Keratinocyte (primary cell): ENCODE results near the gene NCLN. TPM values are rescaled to one million over a fixed set of nuclear protein-coding genes. Genes with fewer than 3 reads are reported as not detected.

Experiments used
- DNase-seq: peaks from one replicate; pipeline ENCODE4 v3.0.0-alpha.2; 2011; ENCODE audit warnings: low read depth, missing footprints, low spot score
- FAIRE-seq: peaks from 2 replicates; lab custom pipeline; 2011; peaks lifted over from hg19 to GRCh38; lab: Jason Lieb, UNC
- H2AFZ ChIP-seq: 2 replicates; pipeline ENCODE4 v1.6.0; 2012; ENCODE audit warnings: low read length, control low read depth, inconsistent platforms; ENCODE audit not compliant: control insufficient read depth
- H3K27ac ChIP-seq: 2 replicates; pipeline ENCODE4 v1.5.1; 2011; ENCODE audit warnings: low read length; ENCODE audit not compliant: control insufficient read depth, insufficient read depth
- H3K27me3 ChIP-seq: 3 replicates; pipeline ENCODE4 v1.6.0; 2011; ENCODE audit warnings: low read length; ENCODE audit not compliant: control insufficient read depth, insufficient read depth; ENCODE audit errors: extremely low read depth
- H3K36me3 ChIP-seq, 2 experiments: 2 replicates in 1 of 2; 3 replicates in 1 of 2; pipeline ENCODE4 v1.5.1; 2011; ENCODE audit warnings: low read length in 2 of 2, mild to moderate bottlenecking in 1 of 2; ENCODE audit not compliant: control insufficient read depth in 2 of 2, insufficient read depth in 2 of 2; ENCODE audit errors: extremely low read depth in 1 of 2
- H3K4me1 ChIP-seq: 3 replicates; pipeline ENCODE4 v1.5.1; 2011; ENCODE audit warnings: low read length; ENCODE audit not compliant: control insufficient read depth, insufficient read depth; ENCODE audit errors: extremely low read depth
- H3K4me2 ChIP-seq: 3 replicates; pipeline ENCODE4 v1.6.0; 2011; ENCODE audit warnings: low read depth, low read length; ENCODE audit not compliant: control insufficient read depth, insufficient read depth; ENCODE audit errors: extremely low read depth
- H3K4me3 ChIP-seq, 3 experiments: fragments of 200-600 bp in 1 of 3; sonication (generic) in 1 of 3; 2 replicates in 2 of 3; 3 replicates in 1 of 3; pipeline ENCODE4 v1.5.1; 2011 to 2016; ENCODE audit warnings: low read length in 3 of 3, mild to moderate bottlenecking in 3 of 3, control low read depth in 2 of 3, inconsistent platforms in 1 of 3, low read depth in 1 of 3, mixed read lengths in 1 of 3, mixed run types in 1 of 3, moderate library complexity in 1 of 3; ENCODE audit not compliant: control insufficient read depth in 2 of 3, insufficient read depth in 2 of 3; ENCODE audit errors: extremely low read depth in 1 of 3
- H3K79me2 ChIP-seq: 2 replicates; pipeline ENCODE4 v1.6.0; 2012; ENCODE audit warnings: low read length; ENCODE audit not compliant: control insufficient read depth, insufficient read depth
- H3K9ac ChIP-seq: 3 replicates; pipeline ENCODE4 v1.6.0; 2011; ENCODE audit warnings: low read length; ENCODE audit not compliant: control insufficient read depth, insufficient read depth; ENCODE audit errors: extremely low read depth
- H3K9me1 ChIP-seq: 3 replicates; pipeline ENCODE4 v1.6.0; 2011; ENCODE audit warnings: low read length; ENCODE audit not compliant: control insufficient read depth, insufficient read depth; ENCODE audit errors: extremely low read depth
- H3K9me3 ChIP-seq: 2 replicates; pipeline ENCODE4 v1.5.1; 2012; ENCODE audit warnings: low read depth, low read length; ENCODE audit not compliant: control insufficient read depth
- H4K20me1 ChIP-seq: 3 replicates; pipeline ENCODE4 v1.6.0; 2011; ENCODE audit warnings: low read length; ENCODE audit not compliant: control insufficient read depth, insufficient read depth; ENCODE audit errors: extremely low read depth
- CTCF ChIP-seq, 3 experiments: IDR thresholded peaks in 1 of 3; conservative IDR thresholded peaks in 1 of 3; optimal IDR thresholded peaks in 1 of 3; 2 replicates in 2 of 3; 3 replicates in 1 of 3; pipeline versions ENCODE3 to v1.5.1; 2011; ENCODE audit warnings: low read length in 3 of 3, mild to moderate bottlenecking in 3 of 3, moderate library complexity in 2 of 3, control low read depth in 1 of 3, inconsistent platforms in 1 of 3; ENCODE audit not compliant: insufficient read depth in 2 of 3; ENCODE audit errors: extremely low read depth in 1 of 3
- EZH2 ChIP-seq: IDR thresholded peaks from one replicate; pipeline ENCODE4 v1.6.1; 2012; ENCODE audit warnings: inconsistent platforms, mild to moderate bottlenecking, low read length, moderate library complexity
- dilution Hi-C: fragments of 300-500 bp; cut with MboI; formaldehyde crosslinking; loops from one replicate; pipeline ENCODE4 v1.7.0; 2020; ENCODE audit warnings: low sequenced_read_pairs; ENCODE audit not compliant: extremely low pct_ligation_motif_present
- polyA plus RNA-seq, 5 experiments: library from polyadenylated mRNA; depleted of rRNA in 3 of 5; stranded (reverse) in 3 of 5; stranded (forward) in 1 of 5; unstranded in 1 of 5; fragments of >200 nt; gene quantifications; 1 replicate in 1 of 5; 2 replicates in 3 of 5; 3 replicates in 1 of 5; pipeline versions ENCODE4 v1.2.1 to v1.2.3, GENCODE V29; 2011 to 2012; ENCODE audit warnings: missing spikeins in 2 of 5, low read depth in 1 of 5, low replicate concordance in 1 of 5

Gene NCLN
- polyA plus RNA-seq, 1 donor (not counting 4 experiments of a cell fraction or from before 2014, with no cell fraction given): 40.5 TPM

GRCh38 chr19:3188627-3189596 is 3.2 kb downstream of the NCLN start:
- FAIRE-seq (no peak), DNase-seq (no peak)
- no peaks in the 10 kb centered on the region for H3K9me1 ChIP-seq
- peaks cover 78% of the 10 kb centered on the region for H3K79me2 ChIP-seq
- no peak overlapping the region for H3K4me3 ChIP-seq
- H3K4me2 ChIP-seq: no peak overlapping the region
- peaks cover 21% of the 10 kb centered on the region for H3K4me1 ChIP-seq
- TF ChIP-seq EZH2: no peak
- TF ChIP-seq CTCF (optimal IDR thresholded peaks at IDR 0.05 in 1 of 3, IDR thresholded peaks at IDR 0.05 in 1 of 3, conservative IDR thresholded peaks at IDR 0.05 in 1 of 3; ENCODE audit: extremely low read depth in 1 of 3, insufficient read depth in 2 of 3, low read length in 3 of 3): no peak
- no peak overlapping the region for H3K27ac ChIP-seq
- H3K9me3 ChIP-seq: no peaks in the 10 kb centered on the region
- no peak overlapping the region for H2AFZ ChIP-seq
- no peaks in the 10 kb centered on the region for H3K27me3 ChIP-seq
- dilution Hi-C loops: no loop called here
- peaks cover 7 to 11% of the 10 kb centered on the region in 2 experiments for H3K36me3 ChIP-seq
- H3K9ac ChIP-seq: no peak overlapping the region
- peaks cover 22% of the 10 kb centered on the region for H4K20me1 ChIP-seq

GRCh38 chr19:3189702-3190469 is 4.2 kb downstream of the NCLN start:
- FAIRE-seq (no peak), DNase-seq (no peak)
- Histone ChIP-seq H3K4me1 (peaks cover 17% of the 10 kb centered on the region), H3K79me2 (peaks cover 78% of the 10 kb centered on the region), H3K9me3 (no peaks in the 10 kb centered on the region), H3K4me3 (no peak overlapping the region), H3K9me1 (no peaks in the 10 kb centered on the region), H3K27ac (no peak overlapping the region), H3K9ac (no peak overlapping the region), H3K36me3 (peaks cover 7 to 16% of the 10 kb centered on the region in 2 experiments), H3K4me2 (no peak overlapping the region), H4K20me1 (peaks cover 22% of the 10 kb centered on the region), H3K27me3 (no peaks in the 10 kb centered on the region), H2AFZ (no peak overlapping the region)
- no peak for TF ChIP-seq EZH2
- no peak for TF ChIP-seq CTCF (optimal IDR thresholded peaks at IDR 0.05 in 1 of 3, IDR thresholded peaks at IDR 0.05 in 1 of 3, conservative IDR thresholded peaks at IDR 0.05 in 1 of 3; ENCODE audit: extremely low read depth in 1 of 3, insufficient read depth in 2 of 3, low read length in 3 of 3)
- dilution Hi-C loops: no loop called here
